Stimulated activated CD4-positive, alpha-beta T cell treated with anti-CD3 and anti-CD28 coated beads, Interleukin-2, amount 100 ng/mL, for 4 hours (primary cell): ENCODE measurements around the gene CDC42BPG.
A peak's percentile ranks its signal among the peaks of the same experiment; 100 is the strongest.
"Not testable (repeated sequence)": the region's sequence is repeated elsewhere in the genome, so short reads cannot be mapped to it uniquely, and the experiment has no call there.

ENCODE experiments used
- DNase-seq: peaks from one replicate; pipeline ENCODE4 v3.0.0-alpha.2; 2020; ENCODE audit warnings: low read depth

Gene CDC42BPG

DNA sequence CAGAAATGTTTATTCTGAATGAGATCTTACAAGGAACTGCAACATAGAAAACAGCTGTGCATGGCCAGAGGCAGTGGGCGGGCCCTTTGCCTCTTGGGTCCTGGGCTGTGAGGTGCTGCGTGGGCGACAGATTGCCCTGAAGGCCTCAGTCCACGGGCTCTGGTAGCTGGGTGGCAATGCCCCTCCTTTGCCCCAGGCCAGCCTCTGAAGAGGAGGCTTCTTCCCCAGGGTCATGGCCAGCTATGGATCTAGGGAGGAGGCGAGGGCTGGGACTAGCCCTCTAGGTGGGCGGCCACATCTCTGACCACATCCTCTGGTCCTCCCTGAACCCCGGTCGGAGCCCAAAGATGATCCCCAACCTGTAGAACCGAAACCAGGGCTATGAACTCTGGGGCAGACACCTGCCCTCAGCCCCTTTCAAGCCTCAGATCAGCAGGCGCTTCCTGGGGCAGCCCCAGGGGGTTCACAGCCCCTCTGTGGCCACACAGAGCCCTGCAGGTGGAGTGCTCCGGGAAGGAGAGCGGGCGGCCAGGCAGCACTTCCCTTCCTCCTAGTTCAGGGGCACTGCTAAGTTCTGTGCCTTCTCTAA lies 6.6 kb upstream of the CDC42BPG start:
- no peak for DNase-seq

DNA sequence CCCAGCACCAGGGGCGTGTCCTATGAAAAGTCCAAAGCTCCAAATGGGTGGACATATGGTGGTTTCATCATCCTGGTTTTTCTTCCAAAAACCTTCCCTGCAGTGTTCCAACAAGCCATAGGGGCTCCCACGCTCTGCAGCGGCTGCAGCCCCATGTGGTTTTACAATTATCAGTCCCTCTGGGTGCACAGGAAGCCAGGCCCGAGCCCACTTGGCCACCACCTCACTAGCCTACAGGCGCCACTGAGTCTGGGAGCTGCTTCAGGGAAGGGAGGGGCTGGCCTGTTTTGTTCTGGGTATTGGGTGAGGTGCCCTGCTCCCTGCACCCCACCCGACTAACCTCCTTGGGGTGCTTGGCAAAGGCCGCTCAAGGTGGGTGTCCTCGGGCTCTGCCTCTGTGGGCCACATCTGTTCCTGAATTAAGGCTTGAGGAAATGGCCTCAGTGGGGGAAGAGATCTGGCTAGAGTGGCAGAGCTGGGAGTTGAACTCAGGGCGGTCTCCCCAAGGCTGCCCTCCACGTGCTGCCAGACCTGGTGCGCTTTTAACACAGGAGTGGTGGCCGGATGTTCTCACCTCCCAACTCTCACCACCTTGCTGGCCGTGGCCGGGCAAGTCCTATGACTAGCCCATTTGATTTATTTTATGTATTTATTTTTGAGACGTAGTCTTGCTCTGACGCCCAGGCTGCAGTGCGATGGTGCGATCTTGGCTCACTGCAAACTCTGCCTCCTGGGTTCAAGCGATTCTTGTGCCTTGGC lies 5.3 kb upstream of the CDC42BPG start:
- DNase-seq = no peak

DNA sequence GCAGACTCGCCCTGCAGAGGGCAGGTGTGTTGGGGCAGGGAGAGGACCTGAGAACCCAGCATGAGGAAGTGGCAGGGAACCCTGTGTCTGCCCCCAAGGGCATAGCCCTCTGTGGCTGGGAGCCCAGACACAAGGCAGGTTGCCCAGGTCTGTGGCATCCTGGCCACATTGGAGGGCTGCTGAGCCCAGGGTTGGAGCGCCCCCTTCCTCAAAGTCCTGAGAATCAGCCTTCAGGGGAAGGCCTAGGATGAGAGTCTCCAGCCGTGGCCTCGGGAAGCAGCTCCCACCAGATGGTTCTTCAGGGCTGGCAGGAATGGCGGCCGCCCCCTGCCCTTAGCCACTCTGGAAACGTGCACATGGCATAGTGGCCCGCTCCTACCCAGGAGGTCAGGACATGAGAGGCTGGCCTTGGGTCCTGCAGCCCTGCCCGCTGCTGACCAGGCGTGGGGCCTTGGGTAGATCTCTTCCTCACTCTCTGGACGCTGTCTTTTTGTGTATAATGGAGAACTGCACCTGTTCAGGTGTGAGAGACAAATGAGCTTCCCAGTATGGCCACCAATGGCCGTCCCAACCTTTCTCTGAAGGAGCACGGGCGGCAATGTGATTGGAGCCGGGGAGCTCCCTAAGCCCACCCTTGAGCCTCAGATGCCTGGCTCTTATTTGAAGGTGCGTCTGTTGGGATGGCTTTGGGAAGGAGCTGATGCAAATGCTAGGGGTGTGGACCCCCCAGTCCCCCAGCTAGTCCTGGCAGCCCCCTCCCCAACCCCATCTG lies 4.6 kb upstream of the CDC42BPG start:
- no peak for DNase-seq

DNA sequence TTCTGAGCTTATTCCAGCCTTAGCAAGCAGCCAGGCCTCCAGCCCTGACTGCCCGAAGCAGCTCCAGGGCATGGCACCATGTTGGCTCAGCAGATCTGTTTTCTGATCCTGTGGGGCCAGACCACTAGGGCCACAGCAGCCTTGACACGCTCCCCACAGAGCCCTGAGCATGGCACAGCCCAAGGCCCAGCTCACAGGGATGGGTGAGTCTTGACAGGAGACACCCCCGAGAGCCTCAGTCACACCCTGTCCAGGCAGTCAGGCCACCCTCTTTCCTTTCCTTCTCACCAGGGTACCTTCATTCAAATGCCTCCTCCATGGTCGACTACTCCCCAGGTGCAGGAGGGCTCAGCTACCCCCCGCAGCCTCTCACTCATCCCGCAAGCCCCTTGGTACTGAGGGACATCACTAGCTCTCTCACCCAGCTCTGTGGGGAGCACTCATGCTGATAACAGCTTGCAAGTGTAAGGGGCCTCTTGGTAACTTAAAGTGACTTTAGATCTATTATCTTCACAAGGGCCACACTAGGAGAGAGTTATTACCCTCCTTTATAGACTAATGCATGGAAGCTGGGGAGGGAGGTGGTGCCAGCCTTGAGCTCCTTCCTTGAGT lies 3.9 kb upstream of the CDC42BPG start:
- DNase-seq = no peak

DNA sequence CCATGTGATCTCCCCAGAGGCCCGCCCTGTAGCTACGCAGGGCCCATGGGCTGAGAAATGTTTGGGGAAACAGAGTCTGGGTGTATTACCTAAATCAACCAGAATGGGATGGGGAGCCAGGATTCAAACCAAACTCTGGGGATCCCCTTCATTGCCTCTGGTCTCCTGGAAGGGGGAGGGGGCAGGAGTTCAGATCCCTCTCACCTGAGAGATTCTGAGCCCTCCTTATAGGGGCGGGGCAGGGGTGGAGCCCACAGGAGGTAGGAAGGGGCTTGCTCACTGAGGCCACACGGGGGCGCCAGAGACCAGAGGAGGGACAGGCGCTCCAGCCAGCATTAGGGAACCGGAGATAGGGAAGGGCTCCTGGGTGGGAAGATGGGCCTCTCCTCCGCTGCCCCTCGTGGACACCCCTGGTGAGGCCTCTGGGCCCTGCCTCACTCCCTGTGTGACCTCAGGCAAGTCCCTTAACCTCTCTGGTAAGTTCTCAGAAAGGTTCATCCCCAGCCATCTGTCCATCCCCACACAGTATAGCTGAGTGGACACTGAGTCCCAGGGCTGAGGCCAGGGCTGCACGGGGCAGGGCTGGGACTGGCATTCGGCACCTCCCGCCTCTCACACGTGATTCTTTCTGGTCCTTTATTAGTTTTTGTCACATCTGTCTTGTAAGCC lies 2.7 kb upstream of the CDC42BPG start:
- peak; percentile 88 for DNase-seq

DNA sequence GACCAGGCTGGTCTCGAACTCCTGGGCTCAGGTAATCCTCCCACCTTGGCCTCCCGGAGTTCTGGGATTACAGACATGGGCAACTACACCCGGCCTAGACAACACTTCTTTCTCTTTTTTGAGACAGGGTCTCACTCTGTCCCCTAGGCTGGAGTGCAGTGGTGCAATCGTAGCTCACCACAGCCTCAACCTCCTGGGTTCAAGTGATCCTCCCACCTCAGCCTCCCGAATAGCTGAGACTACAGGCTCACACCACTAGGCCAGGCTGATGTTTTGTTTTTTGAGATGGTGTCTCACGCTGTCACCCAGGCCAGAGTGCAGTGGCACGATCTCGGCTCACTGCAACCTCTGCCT lies 1.3 kb upstream of the CDC42BPG start:
- not testable (repeated sequence) for DNase-seq

DNA sequence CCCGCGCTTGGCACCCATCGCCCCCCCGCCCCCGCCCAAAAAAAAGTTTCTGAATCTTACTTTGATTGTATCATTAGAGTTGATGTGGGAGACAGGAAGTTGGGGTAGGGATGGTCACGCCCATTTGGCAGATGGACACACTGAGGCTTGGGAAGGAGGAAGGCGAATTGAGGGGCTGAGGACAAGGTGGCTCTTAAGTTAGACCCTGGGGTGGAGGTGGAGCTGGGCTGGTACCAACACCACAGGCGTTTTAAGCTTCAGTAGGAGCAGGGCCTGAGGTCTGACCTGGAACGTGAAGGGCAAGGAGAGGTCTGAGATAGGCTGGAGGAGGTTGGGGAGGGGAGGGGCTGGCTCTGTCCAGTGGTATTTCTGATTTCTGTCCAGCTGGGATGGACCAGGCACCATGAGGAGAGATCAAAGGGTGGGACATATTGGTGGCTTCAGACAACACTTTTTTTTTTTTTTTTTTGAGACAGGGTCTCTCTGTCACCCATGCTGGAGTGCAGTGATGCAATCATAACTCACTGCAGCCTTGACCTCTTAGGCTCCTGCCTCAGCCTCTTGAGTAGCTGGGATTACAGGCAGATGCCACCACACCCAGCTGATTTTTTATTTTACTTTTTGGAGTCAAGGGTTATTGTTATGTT lies 799 bp upstream of the CDC42BPG start:
- no peak for DNase-seq

DNA sequence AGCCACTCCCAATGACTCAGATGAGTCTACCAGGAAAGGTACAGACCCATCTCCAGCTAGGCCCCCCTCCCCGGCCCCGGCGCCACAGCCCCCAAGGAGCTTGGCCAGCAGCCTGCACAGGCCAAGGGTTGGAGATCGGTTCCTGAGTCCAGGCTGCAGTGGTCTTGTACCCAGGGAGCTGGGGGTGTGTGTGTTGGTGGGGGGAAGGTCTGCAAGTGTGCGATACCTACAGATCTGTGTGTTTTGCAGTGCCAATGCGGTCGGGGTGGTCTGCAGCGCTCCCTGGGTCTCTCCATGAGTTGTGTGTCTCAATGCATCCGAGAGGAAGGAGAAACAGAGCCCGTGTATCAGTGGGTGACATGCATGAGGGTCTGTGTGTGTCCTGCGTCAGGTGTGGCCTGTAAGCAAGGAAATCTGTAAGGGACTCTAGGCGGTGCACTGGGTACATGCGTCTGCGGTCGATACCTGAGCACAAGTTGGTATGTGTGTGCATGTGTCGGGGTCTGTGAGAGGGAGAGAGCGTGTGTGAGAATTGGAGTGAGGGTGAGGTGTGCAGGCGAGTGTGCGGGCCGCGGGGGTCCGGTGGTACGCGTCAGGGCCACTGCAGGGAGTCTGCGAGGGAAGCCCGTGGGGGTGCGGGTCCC lies 645 bp downstream of the CDC42BPG start:
- no peak for DNase-seq

DNA sequence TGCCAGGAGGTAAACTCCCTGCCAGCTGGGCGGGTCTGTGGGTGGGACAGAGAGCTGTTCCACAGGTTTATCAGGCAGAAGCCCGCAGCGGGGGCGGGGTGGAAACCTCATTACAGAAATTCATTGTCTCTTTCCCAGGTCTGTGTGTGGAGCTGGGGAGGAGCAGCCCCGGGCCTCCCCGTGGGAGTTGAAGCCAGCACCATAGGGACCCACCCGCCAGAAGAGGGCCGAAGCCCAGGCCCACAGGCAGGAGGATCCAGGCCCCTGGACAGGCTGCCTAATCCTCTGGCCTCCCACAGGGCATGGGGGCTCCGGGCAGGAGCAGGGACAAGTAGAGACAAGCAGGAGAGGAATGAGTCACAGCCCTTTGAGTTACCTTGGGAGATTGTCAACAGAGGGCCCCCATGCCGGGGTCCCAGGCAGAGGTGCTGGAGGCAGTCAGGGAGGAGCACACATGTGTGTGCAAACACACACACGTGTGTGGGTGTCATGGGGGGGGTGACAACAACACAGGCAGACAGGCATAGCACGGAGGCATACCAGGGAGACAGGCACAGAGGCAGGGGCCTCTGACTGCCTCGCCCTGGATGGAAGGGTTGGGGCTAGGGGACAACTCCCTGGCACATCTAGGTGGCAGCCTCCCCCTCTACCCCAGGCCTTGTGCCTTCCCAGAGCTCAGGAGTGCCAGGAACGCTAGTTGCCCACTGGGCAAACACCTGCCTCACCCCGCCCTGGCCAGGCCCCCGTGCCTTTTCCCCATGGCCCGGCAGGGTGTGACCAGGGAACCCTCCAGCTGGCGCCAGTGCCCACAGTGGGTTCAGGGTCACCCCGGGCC lies 1.4 kb downstream of the CDC42BPG start:
- DNase-seq = no peak

DNA sequence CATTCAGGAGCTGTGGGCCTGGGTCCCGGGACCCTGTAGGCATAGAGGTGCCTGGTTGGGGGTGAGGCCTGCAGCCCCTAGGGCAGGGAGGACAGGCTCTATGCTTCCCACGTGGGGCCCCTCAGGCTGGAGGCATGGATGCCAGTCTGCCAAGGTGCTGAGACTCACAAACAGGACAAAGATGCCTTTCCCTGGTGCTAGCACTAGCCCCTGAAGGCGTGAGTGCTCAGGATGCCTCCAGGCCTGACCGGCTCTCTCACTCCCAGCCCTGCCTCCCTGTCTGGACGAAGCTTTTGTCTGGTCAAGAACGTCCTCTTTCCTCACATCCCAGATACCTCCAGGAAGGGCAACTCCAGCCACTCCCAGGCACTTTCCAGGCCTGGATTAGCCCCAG lies 2.1 kb downstream of the CDC42BPG start:
- no peak for DNase-seq

DNA sequence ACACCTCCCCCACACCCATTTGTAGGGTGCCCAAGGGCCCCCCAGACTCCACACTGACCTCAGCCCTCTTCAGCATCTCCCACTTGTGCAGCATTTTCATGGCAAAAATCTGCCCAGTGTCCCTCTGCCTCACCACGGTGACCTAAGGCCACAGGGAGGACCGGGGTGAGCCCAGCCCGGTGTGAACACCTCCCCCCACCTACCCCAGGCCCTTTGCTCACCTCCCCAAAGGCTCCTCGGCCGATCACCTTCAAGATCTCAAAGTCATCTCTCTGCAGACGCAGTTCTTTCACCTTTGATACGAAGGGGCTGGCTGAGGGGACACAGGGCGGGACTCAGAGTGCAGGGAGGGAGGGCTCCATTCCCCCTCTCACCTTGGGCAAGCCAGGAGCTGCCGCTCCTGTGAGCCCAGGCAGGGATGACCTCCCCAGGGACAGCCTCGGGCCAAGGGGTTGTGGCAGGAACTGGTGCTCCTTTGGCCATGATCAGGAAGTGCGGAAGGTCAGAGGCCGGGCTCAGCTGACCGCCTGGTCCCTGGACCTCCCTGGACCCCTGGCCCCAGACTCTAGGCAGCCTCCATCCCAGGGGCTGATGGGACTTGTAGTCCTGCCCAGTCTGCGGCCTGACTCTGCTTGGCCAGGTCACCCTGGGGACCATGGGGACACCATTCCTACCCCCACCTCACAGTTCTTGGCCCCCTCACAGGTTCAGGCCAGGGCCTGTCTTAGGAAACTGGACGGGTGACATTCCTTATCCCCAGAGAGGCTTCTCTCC lies 2.7 kb downstream of the CDC42BPG start:
- DNase-seq = no peak

DNA sequence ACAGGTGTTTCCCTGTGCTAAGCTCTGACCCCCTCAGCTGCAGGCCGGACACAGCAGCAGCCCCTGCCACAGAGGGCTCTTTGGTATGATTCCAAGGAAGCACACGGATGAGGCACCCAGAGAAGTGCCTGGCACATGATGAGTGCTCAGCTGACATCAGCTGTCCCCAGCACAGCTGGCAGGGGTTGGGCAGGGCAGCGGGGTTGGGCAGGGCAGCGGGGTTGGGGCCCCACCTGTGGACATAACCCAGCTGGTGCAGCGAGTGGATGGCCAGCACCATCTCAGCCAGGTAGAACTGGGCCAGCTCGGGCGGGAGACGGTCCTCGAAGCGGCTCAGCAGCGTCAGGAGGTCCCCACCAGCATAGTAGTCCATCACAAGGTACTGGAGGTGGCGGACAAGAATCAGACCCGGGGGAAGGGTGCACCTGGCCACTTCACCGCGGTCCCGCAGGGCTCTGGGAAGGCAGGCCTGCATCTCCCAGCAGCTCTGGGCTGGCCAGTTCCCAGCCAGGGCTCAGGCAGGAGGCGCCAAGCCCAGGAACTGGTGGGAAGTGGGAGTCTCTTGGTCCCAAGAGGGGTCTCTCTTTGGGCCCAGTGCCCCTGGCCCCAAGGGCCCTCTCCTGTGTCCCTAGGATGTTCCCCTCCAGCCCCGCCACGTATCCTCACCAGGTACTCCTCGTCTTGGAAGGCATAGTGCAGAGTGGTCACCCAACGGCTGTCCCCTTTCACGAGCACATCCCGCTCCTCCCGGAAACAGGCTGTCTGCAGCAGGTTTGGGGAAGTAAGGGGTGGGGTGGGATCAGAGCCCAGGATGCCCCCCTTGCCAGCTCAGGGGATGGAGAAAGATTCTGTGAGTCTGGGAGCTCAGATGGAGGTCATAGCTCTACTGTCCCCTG lies 4.3 kb downstream of the CDC42BPG start:
- DNase-seq = no peak

DNA sequence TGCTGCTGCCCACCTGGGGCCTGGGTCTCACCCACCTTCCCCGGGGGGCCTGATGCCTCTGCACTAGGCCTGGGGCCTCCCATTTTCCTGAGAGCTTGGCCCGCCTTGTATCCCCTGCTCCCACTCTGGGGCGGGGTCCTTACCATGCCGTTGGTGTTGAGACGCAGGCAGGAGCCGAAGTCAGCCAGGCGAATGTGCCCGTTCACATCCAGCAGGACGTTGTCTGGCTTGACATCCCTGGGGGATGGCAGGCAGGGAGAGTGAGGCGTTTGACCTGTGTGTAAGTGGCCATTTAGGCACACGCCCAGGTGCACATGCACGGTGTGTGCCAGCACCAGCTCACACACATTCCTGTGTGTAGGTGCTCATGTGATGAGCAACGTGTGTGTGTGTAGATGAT lies 5.1 kb downstream of the CDC42BPG start:
- DNase-seq = no peak

DNA sequence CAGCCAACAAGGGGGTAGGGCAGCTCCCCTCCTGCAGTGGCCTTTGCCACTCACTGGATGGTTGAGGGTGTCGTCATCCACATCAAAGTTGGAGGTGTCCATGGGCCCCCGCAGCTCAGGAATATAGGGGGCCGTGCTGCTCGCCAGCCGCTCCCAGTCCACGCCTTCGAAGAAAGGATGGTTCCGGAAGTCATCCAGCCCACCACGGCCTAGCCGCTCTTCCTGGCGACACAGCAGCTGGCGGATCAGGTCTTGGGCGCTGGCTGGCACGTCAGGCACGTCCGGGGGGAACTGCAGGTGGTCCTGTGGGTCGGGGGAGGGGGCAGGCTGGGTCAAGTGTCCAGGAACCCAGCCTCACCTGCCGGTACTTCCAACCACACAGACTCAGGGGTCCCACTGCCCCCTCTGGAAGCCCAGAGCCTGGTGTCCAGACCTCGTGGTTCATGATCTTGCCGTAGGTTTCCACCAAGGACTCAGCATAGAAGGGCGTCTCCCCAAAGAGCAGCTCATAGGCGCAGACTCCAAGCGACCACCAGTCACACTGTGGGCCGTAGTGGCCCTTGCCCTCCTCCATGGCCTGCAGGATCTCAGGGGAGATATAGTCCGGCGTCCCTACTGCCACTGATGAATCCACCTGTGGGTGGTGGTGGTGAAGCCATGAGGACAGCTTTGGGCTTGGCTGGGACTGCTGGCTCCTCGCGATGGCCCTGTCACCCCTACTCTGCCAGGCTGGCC lies 5.7 kb downstream of the CDC42BPG start:
- no peak for DNase-seq

DNA sequence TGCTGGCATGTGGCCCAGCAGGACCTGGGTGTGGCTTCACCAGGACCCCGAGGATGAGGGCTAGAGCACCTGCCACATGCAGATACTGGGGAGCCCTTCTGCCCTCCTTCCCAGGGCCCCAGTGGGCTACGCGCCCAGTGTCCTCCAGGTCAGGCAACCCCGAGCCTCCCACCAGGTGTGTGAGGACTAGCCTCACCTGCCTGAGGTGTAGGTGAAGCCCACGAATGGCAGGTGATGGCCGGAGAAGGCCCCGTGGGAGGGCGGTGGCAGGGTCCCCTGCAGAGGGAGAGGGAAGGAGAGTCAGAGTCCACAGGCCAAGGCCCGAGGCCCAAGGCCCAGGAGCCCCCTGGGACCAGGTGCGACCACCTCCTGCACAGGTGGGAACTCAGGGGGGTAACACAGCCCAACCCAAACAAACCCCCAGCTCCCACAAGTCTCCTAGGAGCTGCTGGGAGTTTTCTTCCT lies 6.5 kb downstream of the CDC42BPG start:
- no peak for DNase-seq

DNA sequence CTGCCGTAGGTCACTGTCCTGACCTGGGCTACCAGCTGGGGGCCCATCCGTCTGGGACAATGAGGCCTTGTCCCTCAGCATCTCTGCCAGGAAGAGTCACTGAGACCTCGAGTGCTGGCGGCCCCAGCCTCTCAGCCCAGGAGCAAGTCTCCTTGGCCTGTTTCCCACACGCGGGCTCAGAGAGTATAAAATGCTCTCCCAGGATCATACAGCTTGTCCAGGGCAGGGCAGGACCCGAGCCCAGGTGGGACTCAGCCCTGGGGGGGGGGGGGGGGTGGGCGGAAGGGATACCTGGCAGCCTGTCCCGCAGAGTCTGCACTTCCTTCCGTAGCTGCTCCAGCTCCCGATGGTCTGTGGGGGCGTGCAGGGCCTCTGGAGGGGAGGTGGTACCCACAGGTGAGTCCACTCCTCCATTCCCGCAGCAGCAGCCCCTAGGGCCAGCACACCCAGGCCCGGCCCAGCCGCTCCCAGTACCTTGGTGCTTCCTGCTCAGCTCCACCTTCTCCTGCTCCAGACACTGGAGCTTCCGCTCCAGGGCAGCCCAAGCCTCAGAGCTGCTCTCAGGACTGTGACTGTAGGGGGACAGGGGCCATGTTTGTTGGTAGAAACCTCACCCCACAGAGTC lies 7.9 kb downstream of the CDC42BPG start:
- DNase-seq = no peak
